K562 (cell line): ENCODE data around the gene PTPN13. TPM values are rescaled to one million over a fixed set of nuclear protein-coding genes. Genes with fewer than 3 reads are reported as not detected.

Experiments
- ATAC-seq: fragments of 200-7000 bp; cut with Tn5 transposase; 3 replicates; pipeline ENCODE4 v1.9.1; 2020; ENCODE audit warnings: moderate library complexity
- BruUV-seq: library from RNA; stranded (reverse); fragments of 400-500 nt; replicated peaks from 2 replicates; lab custom pipeline; 2021; lab: Mats Ljungman, UMichigan
- CTCF ChIA-PET: fragments of 300-600 bp; formaldehyde crosslinking; extraction: SDS; loops from one replicate; lab custom pipeline; 2021; ENCODE audit warnings: low intra/inter-chr PET ratio; lab: Yijun Ruan, JAX
- POLR2A ChIA-PET: fragments of 300-600, 350-650 bp; sonication (Branson Sonifier 250); formaldehyde crosslinking; extraction: SDS; loops from one replicate; lab custom pipeline; 2021; ENCODE audit warnings: antibody characterized with exemption, inconsistent platforms; lab: Yijun Ruan, JAX
- DNase-seq, 4 experiments: peaks; one replicate each; pipeline versions ENCODE4 v3.0.0 to v3.0.0-alpha.2; 2011 to 2018; ENCODE audit warnings: low spot score in 3 of 4, mixed read lengths in 3 of 4; ENCODE audit errors: extremely low read depth in 1 of 4
- FAIRE-seq: peaks from 2 replicates; lab custom pipeline; 2011; peaks lifted over from hg19 to GRCh38; lab: Jason Lieb, UNC
- H2AFZ ChIP-seq: 2 replicates; pipeline ENCODE4 v1.6.0; 2011; ENCODE audit warnings: low read depth, low read length, control low read depth, inconsistent platforms
- H3K27ac ChIP-seq: fragments of 200-600 bp; 3 replicates; pipeline ENCODE4 v1.8.0; 2011; ENCODE audit warnings: low read depth, mild to moderate bottlenecking, control low read depth, inconsistent platforms, low read length, moderate library complexity, mixed read lengths; ENCODE audit errors: extremely low read depth
- H3K27me3 ChIP-seq, 2 experiments: fragments of 300-600 bp in 1 of 2; 2 replicates in 1 of 2; 3 replicates in 1 of 2; pipeline versions ENCODE4 v1.6.0 to v1.8.0; 2011; ENCODE audit warnings: inconsistent platforms in 2 of 2, low read length in 2 of 2, mild to moderate bottlenecking in 1 of 2, mixed read lengths in 1 of 2, moderate library complexity in 1 of 2; ENCODE audit not compliant: control insufficient read depth in 2 of 2, insufficient read depth in 2 of 2
- H3K36me3 ChIP-seq: fragments of 300-600 bp; 3 replicates; pipeline ENCODE4 v1.8.0; 2011; ENCODE audit warnings: mild to moderate bottlenecking, low read length, inconsistent platforms; ENCODE audit not compliant: control insufficient read depth, insufficient read depth
- H3K4me1 ChIP-seq, 2 experiments: fragments of 200-600 bp in 1 of 2; replicated peaks in 1 of 2; 2 replicates in 1 of 2; 3 replicates in 1 of 2; pipeline versions ENCODE4 v1.5.1 to v1.8.0; 2011; ENCODE audit warnings: inconsistent platforms in 2 of 2, low read length in 2 of 2, mild to moderate bottlenecking in 1 of 2, mixed read lengths in 1 of 2, moderate library complexity in 1 of 2; ENCODE audit not compliant: control insufficient read depth in 2 of 2, insufficient read depth in 2 of 2
- H3K4me2 ChIP-seq: 2 replicates; pipeline ENCODE4 v1.6.1; 2011; ENCODE audit warnings: low read length, control low read depth, inconsistent platforms, mixed read lengths; ENCODE audit not compliant: insufficient read depth
- H3K4me3 ChIP-seq: fragments of 200-600 bp; sonication (generic), shearing (Covaris generic); 2 replicates; pipeline ENCODE4 v1.5.1; 2016; ENCODE audit warnings: control low read depth, inconsistent platforms
- H3K79me2 ChIP-seq: fragments of 200-600 bp; 3 replicates; pipeline ENCODE4 v1.8.0; 2011; ENCODE audit warnings: low read length, inconsistent platforms; ENCODE audit not compliant: control insufficient read depth, insufficient read depth
- H3K9ac ChIP-seq, 2 experiments: 2 replicates each; pipeline versions ENCODE4 v1.6.0 to v1.6.1; 2011; ENCODE audit warnings: low read depth in 2 of 2, low read length in 2 of 2, control low read depth in 1 of 2, inconsistent platforms in 1 of 2, mild to moderate bottlenecking in 1 of 2, mixed read lengths in 1 of 2; ENCODE audit not compliant: insufficient read depth in 1 of 2
- H3K9me1 ChIP-seq: one replicate; pipeline ENCODE4 v1.6.0; 2011; ENCODE audit warnings: inconsistent platforms, mild to moderate bottlenecking, low read length, moderate library complexity; ENCODE audit not compliant: control insufficient read depth, insufficient read depth
- H3K9me3 ChIP-seq: replicated peaks from 2 replicates; pipeline ENCODE4 v1.5.1; 2011; ENCODE audit warnings: low read depth, low read length, inconsistent platforms; ENCODE audit not compliant: control insufficient read depth, insufficient read depth
- H4K20me1 ChIP-seq: replicated peaks from 2 replicates; pipeline ENCODE4 v1.6.1; 2011; ENCODE audit warnings: low read length, inconsistent platforms, mixed read lengths; ENCODE audit not compliant: control insufficient read depth, insufficient read depth
- ARHGAP35 ChIP-seq: fragments of 450-650 bp; IDR thresholded peaks from 2 replicates; pipeline ENCODE4 v1.6.1; 2018; ENCODE audit not compliant: partially characterized antibody
- FOXJ3 ChIP-seq: sonication (generic); formaldehyde crosslinking; IDR thresholded peaks from 2 replicates; pipeline ENCODE4 v1.4.0; 2020; ENCODE audit warnings: mild to moderate bottlenecking, missing genetic modification reagents
- MCM3 ChIP-seq: fragments of 450-650 bp; IDR thresholded peaks from 2 replicates; pipeline ENCODE4 v1.6.1; 2016
- RFX1 ChIP-seq: fragments of 450-650 bp; IDR thresholded peaks from 2 replicates; pipeline ENCODE4 v1.6.1; 2016; ENCODE audit warnings: mild to moderate bottlenecking, moderate library complexity
- SMAD4 ChIP-seq: fragments of 250-450 bp; sonication (Bioruptor Pico); conservative IDR thresholded peaks from 2 replicates; pipeline ENCODE4 v1.8.0; 2021; ENCODE audit warnings: inconsistent platforms, mild to moderate bottlenecking, moderate library complexity
- ZNF507 ChIP-seq: conservative IDR thresholded peaks from 2 replicates; pipeline ENCODE4 v1.6.1; 2017; ENCODE audit warnings: missing genetic modification characterization, missing compliant biosample characterization
- WGBS: fragments of 100-300 bp; shearing (Covaris generic); methylation state at CpG from one replicate; pipeline ENCODE4 v1.1.6; 2016; ENCODE audit warnings: low coverage, mixed read lengths; ENCODE audit not compliant: insufficient coverage; ENCODE audit errors: missing lambda C conversion rate; 5-methylcytosine and 5-hydroxymethylcytosine counted together
- in situ Hi-C: fragments of 300-500 bp; cut with MboI; formaldehyde crosslinking; loops from 4 replicates; pipeline ENCODE4 v1.15.0; 2018; ENCODE audit warnings: inconsistent platforms, mixed read lengths
- intact Hi-C: fragments of 100-400 bp; cut with micrococcal nuclease; formaldehyde crosslinking; loops from 2 replicates; pipeline ENCODE4 v1.14.2; 2022
- polyA plus RNA-seq, 8 experiments: library from polyadenylated mRNA; depleted of rRNA in 4 of 8; stranded (reverse) in 5 of 8; unstranded in 3 of 8; fragments of >200 nt; fragmentation: Nextera tagmentation in 2 of 8; fragmentation: Illumina TruSeq in 1 of 8; extraction: Ambion mirVana in 2 of 8; extraction: Trizol in 1 of 8; gene quantifications; 2 replicates each; pipeline versions ENCODE4 v1.2.1 to v1.2.3, GENCODE V29; 2011 to 2014; ENCODE audit warnings: inconsistent platforms in 1 of 8, missing spikeins in 1 of 8
- total RNA-seq, 7 experiments: library from RNA; depleted of rRNA in 6 of 7; stranded (reverse); fragments of >200 nt in 6 of 7; fragmentation: Illumina TruSeq in 2 of 7; extraction: Trizol in 2 of 7; gene quantifications; 2 replicates each; pipeline versions ENCODE4 v1.2.1 to v1.2.3, GENCODE V29; 2011 to 2021; ENCODE audit warnings: low replicate concordance in 1 of 7
- TF ChIP-seq, protein P1 (sequence below), 2 experiments: fragments of 450-650 bp in 1 of 2; sonication (generic) in 1 of 2; formaldehyde crosslinking in 1 of 2; IDR thresholded peaks in 1 of 2; conservative IDR thresholded peaks in 1 of 2; 2 replicates each; pipeline versions ENCODE4 v1.6.1 to v1.8.1; 2016 to 2023; ENCODE audit warnings: mild to moderate bottlenecking in 2 of 2, moderate library complexity in 2 of 2, inconsistent platforms in 1 of 2, missing genetic modification reagents in 1 of 2
- TF ChIP-seq, protein P2 (sequence below): sonication (generic); formaldehyde crosslinking; IDR thresholded peaks from 2 replicates; pipeline ENCODE4 v1.8.0; 2022; ENCODE audit warnings: mild to moderate bottlenecking, missing genetic modification reagents
- TF ChIP-seq, protein P3 (sequence below): fragments of 450-650 bp; IDR thresholded peaks from 2 replicates; pipeline ENCODE4 v1.6.1; 2016
- TF ChIP-seq, protein P4 (sequence below): fragments of 250-450 bp; sonication (Bioruptor Pico); IDR thresholded peaks from 2 replicates; pipeline ENCODE4 v1.6.1; 2021; ENCODE audit warnings: mild to moderate bottlenecking

PTPN13 gene
- total and polyA plus RNA-seq, 9 of the 15 experiments (the other 6 are each of a cell fraction or from before 2014, with no cell fraction given) = 0.33 TPM; not detected in 8

DNA sequence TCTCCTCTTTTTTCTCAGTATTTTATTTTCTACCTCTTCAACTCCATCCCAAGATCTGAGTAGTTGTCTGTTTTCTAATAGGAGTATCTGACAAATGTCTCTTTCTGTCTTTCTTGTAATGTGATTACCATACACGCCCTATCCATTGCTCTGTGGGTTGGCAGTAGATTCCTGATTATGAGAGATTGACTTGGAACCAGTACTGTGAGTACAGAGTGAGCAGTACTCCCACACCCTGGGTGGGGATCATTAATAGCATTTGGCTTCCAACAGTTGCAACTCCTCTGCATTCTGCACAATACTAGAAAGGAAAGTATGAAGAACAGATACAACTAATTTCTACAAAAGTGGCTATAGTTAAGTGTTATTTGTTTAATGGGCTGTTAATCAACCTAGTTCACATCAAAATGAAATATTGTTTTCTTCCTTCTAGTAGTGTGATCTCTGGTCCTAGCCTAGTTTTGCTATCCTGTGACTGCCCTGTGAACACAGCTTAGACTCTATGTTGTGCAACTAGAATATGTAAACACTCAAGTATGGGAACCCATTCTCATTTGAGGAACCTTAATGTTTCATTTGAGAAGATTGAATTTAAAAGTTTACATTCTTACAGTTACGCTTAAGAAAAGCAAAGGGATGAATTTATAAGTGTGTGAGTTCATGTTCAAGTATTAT, 112.9 kb downstream of the PTPN13 start:
- no peaks in the 10 kb centered on the region for H3K36me3 ChIP-seq
- WGBS = 0% methylated on average over 2 of the region's 2 CpGs
- ChIA-PET CTCF (no interaction called here), POLR2A (no interaction called here)
- BruUV-seq = no TSS peak
- DNase-seq (no peak), FAIRE-seq (no peak), ATAC-seq (no peak)
- H3K4me1 ChIP-seq = no peaks in the 10 kb centered on the region
- H2AFZ ChIP-seq = no peak overlapping the region
- H3K4me3 ChIP-seq = no peak overlapping the region
- no peaks in the 10 kb centered on the region for H3K9me1 ChIP-seq
- H3K9me3 ChIP-seq = no peaks in the 10 kb centered on the region
- intact Hi-C loops (no loop called here), in situ Hi-C loops (no loop called here)
- no peak overlapping the region for H3K9ac ChIP-seq
- H3K79me2 ChIP-seq = no peaks in the 10 kb centered on the region
- H3K4me2 ChIP-seq = no peak overlapping the region
- H4K20me1 ChIP-seq = no peaks in the 10 kb centered on the region
- H3K27ac ChIP-seq = no peak overlapping the region
- H3K27me3 ChIP-seq = no peaks in the 10 kb centered on the region; a peak in 1 of 5 replicates
- TF ChIP-seq, protein P1, sequence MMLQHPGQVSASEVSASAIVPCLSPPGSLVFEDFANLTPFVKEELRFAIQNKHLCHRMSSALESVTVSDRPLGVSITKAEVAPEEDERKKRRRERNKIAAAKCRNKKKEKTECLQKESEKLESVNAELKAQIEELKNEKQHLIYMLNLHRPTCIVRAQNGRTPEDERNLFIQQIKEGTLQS (IDR thresholded peaks at IDR 0.05) = no peak
- TF ChIP-seq, protein P1 (CRISPR knock-in tag; conservative IDR thresholded peaks at IDR 0.05) = no peak
- no peak for TF ChIP-seq RFX1
- TF ChIP-seq ZNF507 (tag) = no peak
- no peak for TF ChIP-seq ARHGAP35
- no peak for TF ChIP-seq FOXJ3
- TF ChIP-seq, protein P2, sequence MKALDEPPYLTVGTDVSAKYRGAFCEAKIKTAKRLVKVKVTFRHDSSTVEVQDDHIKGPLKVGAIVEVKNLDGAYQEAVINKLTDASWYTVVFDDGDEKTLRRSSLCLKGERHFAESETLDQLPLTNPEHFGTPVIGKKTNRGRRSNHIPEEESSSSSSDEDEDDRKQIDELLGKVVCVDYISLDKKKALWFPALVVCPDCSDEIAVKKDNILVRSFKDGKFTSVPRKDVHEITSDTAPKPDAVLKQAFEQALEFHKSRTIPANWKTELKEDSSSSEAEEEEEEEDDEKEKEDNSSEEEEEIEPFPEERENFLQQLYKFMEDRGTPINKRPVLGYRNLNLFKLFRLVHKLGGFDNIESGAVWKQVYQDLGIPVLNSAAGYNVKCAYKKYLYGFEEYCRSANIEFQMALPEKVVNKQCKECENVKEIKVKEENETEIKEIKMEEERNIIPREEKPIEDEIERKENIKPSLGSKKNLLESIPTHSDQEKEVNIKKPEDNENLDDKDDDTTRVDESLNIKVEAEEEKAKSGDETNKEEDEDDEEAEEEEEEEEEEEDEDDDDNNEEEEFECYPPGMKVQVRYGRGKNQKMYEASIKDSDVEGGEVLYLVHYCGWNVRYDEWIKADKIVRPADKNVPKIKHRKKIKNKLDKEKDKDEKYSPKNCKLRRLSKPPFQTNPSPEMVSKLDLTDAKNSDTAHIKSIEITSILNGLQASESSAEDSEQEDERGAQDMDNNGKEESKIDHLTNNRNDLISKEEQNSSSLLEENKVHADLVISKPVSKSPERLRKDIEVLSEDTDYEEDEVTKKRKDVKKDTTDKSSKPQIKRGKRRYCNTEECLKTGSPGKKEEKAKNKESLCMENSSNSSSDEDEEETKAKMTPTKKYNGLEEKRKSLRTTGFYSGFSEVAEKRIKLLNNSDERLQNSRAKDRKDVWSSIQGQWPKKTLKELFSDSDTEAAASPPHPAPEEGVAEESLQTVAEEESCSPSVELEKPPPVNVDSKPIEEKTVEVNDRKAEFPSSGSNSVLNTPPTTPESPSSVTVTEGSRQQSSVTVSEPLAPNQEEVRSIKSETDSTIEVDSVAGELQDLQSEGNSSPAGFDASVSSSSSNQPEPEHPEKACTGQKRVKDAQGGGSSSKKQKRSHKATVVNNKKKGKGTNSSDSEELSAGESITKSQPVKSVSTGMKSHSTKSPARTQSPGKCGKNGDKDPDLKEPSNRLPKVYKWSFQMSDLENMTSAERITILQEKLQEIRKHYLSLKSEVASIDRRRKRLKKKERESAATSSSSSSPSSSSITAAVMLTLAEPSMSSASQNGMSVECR = no peak
- TF ChIP-seq SMAD4 (CRISPR knock-in tag) = no peak
- TF ChIP-seq MCM3 = no peak
- TF ChIP-seq, protein P3, sequence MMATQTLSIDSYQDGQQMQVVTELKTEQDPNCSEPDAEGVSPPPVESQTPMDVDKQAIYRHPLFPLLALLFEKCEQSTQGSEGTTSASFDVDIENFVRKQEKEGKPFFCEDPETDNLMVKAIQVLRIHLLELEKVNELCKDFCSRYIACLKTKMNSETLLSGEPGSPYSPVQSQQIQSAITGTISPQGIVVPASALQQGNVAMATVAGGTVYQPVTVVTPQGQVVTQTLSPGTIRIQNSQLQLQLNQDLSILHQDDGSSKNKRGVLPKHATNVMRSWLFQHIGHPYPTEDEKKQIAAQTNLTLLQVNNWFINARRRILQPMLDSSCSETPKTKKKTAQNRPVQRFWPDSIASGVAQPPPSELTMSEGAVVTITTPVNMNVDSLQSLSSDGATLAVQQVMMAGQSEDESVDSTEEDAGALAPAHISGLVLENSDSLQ = no peak
- TF ChIP-seq, protein P4, sequence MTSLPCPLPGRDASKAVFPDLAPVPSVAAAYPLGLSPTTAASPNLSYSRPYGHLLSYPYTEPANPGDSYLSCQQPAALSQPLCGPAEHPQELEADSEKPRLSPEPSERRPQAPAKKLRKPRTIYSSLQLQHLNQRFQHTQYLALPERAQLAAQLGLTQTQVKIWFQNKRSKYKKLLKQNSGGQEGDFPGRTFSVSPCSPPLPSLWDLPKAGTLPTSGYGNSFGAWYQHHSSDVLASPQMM (CRISPR knock-in tag) = no peak
